NCI-H2227 (cell line): ENCODE data around the gene DCHS1.

ENCODE experiments used
- DNase-seq: peaks from one replicate; lab custom pipeline; 2025; ENCODE audit not compliant: unreplicated experiment; lab: John Stamatoyannopoulos, UW

DCHS1 gene

GRCh38 chr11:6599449-6599848 lies 56.2 kb downstream of the DCHS1 start:
- DNase-seq: no peak

- no peak for DNase-seq
Measured at GRCh38 chr11:6598555-6598954, 57.1 kb downstream of the DCHS1 start.

GRCh38 chr11:6596239-6596877 lies 59.3 kb downstream of the DCHS1 start:
- DNase-seq: no peak

GRCh38 chr11:6594142-6594768 lies 61.4 kb downstream of the DCHS1 start:
- no peak for DNase-seq

GRCh38 chr11:6588018-6588417 lies 67.6 kb downstream of the DCHS1 start:
- no peak for DNase-seq

- DNase-seq: no peak
Measured at GRCh38 chr11:6587360-6587953, 68.2 kb downstream of the DCHS1 start.

- peak; percentile 65 for DNase-seq
Measured at GRCh38 chr11:6586434-6587359, 68.9 kb downstream of the DCHS1 start.

GRCh38 chr11:6584528-6584927 lies 71.1 kb downstream of the DCHS1 start:
- DNase-seq: no peak

- DNase-seq: no peak
Measured at GRCh38 chr11:6583584-6583983, 72.0 kb downstream of the DCHS1 start.

GRCh38 chr11:6579681-6580080 lies 75.9 kb downstream of the DCHS1 start:
- no peak for DNase-seq

GRCh38 chr11:6578134-6578533 lies 77.5 kb downstream of the DCHS1 start:
- DNase-seq: no peak

- peak; percentile 35 for DNase-seq
Measured at GRCh38 chr11:6576471-6577373, 78.9 kb downstream of the DCHS1 start.

- DNase-seq: no peak
Measured at GRCh38 chr11:6574816-6575715, 80.5 kb downstream of the DCHS1 start.

- DNase-seq: no peak
Measured at GRCh38 chr11:6572215-6572614, 83.4 kb downstream of the DCHS1 start.

GRCh38 chr11:6571434-6572008 lies 84.1 kb downstream of the DCHS1 start:
- no peak for DNase-seq
